ENCODE measurements around the gene BRD9.

BRD9 gene

DNA sequence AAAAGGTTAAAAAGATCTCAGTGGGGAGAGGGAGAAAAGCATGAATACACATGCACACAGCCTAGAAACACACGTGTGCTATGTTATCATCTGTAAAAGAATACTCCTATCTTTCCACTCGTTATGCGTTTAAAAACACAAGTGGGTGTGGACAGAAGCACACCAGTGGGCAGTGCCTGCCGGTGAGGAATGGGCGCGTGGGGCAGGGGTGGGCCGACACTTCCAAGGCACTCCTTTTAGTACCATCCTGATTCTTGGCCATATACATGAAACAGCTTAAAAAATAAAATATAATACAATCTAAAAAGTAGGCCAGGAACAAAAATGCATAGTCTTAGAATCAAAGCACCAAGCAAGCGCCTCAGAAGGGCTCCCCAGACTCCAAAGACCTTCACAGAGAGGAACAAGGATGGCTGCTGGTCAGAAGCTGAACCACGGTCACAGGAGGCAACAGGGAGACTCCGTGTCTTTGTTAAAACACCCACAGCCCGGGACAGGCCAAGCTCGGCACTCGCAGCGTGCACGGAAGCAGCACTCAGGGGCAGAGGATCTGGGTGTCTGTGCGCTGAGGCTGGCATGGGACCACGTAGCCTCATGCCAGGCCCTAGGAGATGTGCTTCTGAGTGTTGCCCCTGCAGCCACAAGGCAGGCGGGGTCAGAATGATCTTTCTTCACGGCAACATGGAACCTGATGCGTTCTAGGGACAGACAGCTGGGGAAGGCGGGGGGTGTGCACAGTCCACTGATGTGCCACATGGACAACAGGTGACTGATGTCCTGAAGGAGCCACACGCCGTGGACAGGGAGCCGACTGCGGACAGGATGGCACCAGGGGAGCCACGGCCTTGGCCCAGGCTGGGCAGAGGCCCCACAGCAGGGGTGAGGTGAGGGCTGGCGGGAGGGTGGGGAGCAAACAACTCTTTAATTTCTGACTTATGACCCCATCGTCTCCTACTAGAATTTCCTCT, 15.9 kb downstream of the BRD9 start:
- no peak for DNase-seq

- no peak for DNase-seq
These were observed 16.7 kb downstream of the BRD9 start for GRCh38 chr5:875931-876330.

DNA sequence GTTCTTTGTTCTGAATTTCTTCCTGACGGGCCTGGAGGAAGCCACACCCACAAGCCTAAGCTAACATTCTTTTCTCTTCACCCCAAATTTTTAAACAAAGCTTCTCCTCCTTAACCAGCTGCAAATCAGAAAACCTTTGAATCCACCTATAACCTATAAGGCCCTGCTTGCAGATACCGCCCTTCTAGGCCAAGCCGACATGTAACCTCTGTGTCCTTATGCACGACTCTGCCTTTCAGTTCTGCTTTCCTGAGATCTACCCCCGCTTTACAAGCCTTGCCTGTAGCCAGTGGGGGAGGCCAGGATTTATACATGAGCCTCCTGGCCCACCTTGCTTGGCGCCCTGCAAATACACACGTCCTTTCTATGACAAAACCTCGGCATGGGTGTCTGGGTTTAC, 19.3 kb downstream of the BRD9 start:
- DNase-seq = no peak

- no peak for DNase-seq
These were observed 20.3 kb downstream of the BRD9 start for GRCh38 chr5:872301-872700.

DNA sequence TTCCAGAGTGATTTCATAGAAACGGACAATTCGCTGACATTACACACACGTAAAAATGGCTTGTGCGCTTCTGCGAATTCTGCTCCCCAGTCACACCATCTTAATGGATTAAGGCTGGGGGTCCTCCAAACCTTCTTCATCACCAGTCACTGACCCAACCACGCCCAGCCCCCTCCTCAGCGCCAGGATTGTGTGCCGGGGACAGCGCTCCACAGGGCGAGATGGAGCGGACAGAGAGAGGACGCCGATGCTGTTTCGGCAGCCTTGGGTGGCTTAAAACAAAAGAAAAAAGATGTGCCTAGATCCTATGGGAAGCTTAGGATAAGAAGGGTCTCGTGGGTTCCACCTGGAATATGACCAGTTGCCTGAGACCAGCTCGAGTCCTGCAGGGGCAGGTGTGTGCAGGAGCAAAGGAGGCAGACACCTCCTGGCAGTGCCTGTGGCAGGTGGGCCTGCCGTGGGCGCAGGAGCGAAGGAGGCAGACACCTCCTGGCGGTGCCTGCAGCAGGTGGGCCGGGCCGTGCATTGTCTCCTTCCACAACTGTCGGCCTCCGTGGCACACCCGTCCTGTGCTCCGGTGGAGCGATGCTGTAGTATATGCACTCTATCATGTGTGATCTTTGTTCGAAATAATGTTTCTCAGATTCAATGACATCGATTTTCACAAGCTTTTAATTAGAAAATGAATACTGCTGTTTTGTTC, 20.9 kb downstream of the BRD9 start:
- DNase-seq = no peak

- DNase-seq = no peak
These were observed 21.6 kb downstream of the BRD9 start for GRCh38 chr5:870956-871355.

- DNase-seq = no peak
These were observed 24.0 kb downstream of the BRD9 start for GRCh38 chr5:868428-869135.

GRCh38 chr5:867300-867870, 25.2 kb downstream of the BRD9 start:
- no peak for DNase-seq

- no peak for DNase-seq
These were observed 26.8 kb downstream of the BRD9 start for GRCh38 chr5:865771-866170.

- DNase-seq = no peak
These were observed 27.5 kb downstream of the BRD9 start for GRCh38 chr5:865168-865521.

DNA sequence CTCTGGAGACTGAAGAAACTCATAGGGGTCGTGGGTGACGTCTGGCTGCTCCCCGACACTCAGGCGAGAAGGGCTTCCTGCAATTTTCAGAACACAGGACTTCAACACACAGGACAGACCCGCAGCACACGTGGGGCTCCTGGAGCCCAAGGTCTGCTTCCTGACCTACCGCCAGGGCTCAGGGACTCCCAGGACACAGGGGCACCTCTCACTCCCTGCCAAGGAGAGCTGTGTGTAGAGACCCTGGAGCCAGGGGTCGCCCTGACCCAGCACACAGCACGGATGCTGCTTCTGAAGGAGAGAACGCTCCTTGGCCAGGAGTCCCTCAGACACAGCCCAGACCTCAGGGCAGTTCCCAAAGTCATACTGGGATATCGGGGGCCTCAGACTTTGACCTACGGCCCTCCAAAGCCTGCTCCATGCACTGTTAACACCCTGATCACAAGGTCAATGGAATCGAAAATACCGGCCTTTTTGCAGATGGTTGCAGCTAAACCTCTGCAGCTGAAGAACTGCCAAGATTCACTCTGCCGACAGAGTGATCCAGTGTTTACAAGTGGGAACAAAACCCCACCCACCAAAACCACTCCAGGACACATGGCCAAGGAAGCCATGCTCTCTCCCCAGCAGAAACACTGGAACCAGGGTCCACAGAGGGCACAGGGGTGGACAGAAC, 28.0 kb downstream of the BRD9 start:
- DNase-seq = no peak

DNA sequence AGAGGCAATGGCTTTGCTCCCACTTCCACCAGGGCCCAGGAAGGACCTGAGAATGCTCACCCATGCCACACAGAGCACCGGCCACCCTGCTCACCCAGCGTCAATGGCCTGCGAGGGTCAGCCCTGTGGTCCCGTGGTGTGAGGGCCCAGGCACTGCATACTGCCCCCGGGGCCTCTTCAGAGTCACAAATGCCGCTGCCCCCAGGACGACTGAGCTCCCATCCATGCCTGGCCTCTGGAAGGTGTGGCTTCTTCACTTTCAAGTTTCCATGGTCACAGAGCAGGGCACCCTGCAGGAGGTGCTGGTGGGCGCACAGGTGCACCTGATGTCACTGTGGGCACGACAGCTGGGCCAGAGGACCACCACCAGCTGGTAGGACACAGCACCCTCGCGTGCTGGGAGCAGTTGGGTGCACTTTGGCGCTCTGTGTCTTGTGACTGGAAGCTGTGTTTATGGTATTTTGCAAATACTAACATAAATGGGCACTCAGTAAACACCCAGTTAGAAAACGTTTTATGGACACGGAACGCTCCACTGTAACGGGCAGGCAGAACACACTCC, 29.3 kb downstream of the BRD9 start:
- DNase-seq = no peak

DNA sequence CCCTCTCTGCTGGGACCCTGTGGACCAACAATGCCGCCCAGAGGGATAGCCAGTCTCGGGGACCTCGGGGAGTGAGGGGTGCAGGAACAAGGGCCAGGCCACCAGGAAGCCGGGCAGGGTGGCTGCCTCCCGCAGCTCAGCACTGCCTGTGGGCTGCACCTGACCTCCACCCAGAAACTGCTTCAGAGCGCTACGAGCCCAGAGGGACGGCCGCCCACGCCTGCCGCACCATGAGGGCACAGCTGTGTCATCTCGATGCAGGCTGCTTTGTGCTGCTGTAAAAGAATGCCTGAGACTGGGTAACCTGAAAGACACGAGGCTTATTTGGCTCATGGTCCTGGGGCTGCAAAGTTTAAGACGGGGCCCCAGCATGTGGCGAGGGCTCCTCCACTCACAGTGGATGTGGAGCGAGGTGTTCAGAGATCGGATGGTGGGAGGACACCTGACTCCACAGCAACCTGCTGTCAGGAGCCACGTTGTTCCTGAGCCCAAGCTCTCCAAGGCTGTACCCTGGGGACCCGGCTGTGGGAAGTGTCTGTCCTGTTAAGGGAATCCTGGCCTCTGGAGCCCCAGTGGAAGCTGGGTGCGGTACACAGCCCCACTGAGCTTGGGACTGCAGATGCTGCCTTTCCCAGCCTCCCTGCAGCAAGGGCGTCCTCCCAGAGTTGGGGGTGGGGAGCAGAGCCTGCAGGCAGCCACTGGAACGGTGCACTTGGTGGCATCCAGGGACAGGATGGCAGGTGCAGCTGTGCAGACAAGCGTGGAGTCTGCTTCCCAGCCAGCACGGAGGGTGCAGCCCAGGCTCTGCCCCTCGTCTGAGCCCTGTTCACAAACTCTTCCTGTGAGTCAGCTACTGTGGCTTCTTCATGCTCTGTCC, 30.0 kb downstream of the BRD9 start:
- no peak for DNase-seq

- no peak for DNase-seq
These were observed 30.9 kb downstream of the BRD9 start for GRCh38 chr5:861442-862366.

DNA sequence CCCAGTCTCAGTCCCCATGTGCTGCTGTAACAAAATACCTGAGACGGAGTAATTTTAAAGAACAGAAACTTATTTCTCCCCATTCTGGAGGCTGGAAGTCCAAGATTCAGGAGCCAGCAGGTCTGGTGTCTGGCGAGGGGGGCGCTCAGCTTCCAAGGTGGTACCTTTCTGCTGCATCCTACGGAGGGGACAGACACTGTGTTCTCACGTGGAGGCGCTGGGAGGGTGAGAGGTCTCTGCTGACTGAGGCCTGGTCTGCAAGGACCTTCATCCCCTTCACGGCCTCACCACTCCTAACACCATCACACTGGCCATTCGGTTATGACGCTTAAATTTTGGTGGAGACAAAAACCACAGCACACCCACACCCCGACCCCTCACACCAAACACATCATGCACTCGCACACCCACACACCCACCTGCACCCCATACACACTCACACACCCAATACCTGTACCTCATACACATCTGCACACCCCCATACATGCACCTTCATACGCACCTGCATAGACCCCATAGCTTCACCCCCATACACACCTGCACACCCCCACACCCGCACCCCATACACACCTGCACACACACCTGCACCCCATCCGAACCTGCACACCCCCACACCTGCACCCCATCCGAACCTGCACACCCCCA, 32.0 kb downstream of the BRD9 start:
- no peak for DNase-seq

- DNase-seq = no peak
These were observed 32.8 kb downstream of the BRD9 start for GRCh38 chr5:859798-860296.

DNA sequence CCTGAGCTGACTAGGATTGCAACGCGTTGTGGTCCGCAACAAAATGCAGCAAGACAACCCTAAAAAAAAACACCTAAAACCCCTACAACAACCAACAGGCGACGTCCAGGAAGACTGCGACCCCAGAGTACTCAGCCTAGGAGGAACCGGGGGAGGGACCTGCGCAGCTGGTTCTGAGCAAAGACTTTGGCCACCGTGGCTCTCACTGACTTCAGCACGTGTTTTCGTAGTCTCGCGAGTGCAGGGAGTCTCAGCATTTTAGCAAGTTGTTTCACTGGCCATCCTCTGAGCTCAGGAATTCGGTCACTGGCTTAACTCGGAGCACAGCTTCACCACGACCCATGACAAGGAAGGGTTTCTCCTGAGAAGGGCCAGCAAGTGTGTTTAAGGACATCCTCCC, 33.2 kb downstream of the BRD9 start:
- no peak for DNase-seq

GRCh38 chr5:858726-859125, 33.9 kb downstream of the BRD9 start:
- no peak for DNase-seq
